Articular chondrocyte of knee joint (primary cell): ENCODE data around the gene NDUFC1. TPM values are rescaled to one million over a fixed set of nuclear protein-coding genes. Genes with fewer than 3 reads are reported as not detected.

Experiments
- small RNA-seq: library from RNA; depleted of rRNA; stranded (forward); fragments of <200 nt; gene quantifications from one replicate; pipeline ENCODE3, GENCODE V24; 2012
- total RNA-seq: library from RNA; depleted of rRNA; stranded (reverse); fragments of >200 nt; gene quantifications from 2 replicates; pipeline ENCODE4 v1.2.3, GENCODE V29; 2012

NDUFC1 gene
- 38.2 and 43.9 TPM in 2 replicates for total RNA-seq

DNA sequence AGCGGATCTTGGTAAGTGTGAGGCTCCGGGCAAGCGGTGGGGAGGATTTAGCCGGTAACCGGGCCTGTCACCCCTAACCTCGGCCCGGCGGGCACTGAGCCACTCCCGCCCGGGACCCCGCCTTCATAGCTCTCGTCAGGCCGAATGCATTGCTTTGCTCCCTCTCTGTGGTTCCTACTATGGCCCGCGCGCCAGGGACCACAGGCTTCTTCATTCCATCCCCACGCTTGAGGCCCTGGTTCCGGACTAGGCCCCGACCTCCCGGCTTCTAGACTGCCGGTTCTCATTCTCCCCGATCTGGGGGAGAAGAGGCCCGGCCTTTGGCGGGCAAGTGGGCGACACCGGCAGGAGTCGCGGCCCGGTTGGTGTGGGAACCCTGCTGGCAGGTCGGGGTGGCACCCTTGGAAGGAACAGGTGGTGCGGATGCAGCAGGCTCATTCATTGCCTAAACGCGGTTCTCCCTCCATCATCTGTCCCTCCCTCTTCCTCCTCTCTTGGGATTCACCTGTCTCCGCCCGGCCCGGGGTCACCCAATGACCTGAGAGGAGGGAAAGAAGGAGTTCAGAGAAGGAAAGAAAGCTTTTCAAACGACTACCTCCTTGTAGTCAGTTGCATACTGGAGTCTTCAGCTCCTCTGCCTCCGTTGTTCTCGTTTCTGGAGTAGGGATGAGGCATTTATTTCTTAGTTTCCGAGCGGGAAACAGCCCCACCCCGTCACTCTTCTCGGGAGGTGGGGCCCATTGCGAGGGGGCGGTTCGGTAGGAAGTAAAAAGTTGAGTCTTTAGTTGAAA lies at the start of gene NDUFC1:
Gene NDUFC1 (minus strand): TSS at position 657 of the 791 bp plus-strand sequence. CDS start 6,679 bp downstream, outside the sequence.

DNA sequence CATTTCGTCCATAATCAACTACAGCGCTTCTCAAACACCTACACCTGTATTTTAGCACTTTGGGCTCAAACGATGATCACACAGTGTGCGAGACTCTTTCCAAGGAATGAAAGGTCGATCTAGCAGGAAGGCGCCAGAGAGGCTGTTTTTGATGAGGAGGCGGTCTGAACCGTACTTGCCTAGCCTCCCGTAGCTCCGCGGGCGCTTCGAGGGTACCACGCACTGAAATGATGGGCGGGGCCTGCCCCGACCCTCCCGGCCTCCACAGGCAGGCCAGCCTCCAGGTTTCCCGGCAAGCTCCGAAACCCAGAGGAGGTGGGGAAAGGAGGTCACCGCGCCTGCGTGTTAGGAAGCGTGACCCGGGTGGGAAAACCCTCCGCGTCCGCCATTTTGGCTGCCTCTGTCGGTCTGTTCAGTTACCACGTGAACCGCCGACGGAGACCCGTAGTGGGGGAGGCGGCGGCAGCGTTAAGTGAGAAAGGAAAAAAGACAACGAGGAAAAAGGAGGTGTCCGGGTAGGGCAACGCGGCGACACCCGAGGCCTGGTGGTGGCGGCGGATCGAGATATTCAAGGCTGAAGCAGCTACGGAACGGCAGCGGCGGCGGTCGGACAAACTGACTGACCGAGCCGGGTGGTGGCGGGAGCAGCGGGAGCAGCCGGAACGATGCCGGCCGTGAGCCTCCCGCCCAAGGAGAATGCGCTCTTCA lies 1.0 kb downstream of the NDUFC1 start, which contains the start of gene NAA15:
Gene NAA15 (plus strand): TSS at position 393 of the 708 bp plus-strand sequence. CDS start 273 bp downstream, at position 666.

DNA sequence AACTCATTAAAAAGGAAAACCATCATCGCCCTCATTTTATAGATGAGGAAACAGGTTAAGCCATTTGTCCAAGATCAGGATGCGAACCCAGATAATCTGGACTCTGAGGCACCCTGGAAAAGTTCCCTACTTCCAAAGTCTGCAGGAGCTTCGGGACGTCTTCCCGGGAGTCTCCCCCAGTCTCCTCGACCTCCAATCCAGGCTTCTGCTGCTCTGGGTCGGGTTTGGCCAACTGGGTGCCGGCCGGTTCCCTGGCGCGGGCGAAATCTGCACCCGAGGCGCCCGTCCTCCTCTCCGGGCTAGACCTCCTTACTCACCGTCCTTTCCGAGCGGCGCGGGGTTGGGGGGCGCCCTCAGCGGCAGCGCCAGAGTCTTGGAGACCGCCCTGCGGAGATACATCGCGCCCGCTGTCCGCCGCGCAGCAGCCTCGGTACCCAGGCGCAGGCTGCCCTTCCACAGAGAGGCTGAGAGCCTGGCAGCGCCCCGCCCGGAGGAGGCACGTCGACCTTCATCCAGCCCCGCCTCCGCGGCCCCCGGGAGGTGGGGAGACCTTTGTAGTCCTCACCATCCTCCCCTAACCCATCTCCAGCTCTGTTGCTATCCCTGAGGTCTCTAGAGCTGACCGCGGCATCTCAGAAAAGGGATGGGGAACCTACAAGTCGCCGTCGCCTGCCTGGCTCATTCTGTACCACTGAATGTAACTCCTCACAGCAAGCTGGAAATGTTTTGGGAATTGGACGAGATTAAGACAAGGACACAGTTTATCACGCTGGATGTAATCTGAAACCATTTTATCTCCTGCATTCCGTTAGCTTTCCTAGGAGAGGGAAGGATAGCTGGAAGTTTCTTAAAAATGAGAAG lies 22.3 kb downstream of the NDUFC1 start, which contains the start of gene MGARP:
Gene MGARP (minus strand): TSS at position 466 of the 861 bp plus-strand sequence. CDS start 67 bp downstream, at position 399.

Small RNAs within 50 kb of the gene (small RNA-seq; reads per million reads assigned to genes)
- gene RNU6-1074P = not detected
- not detected for gene RNU6-1214P

Other genes with a start within 250 kb of the NDUFC1 start
- gene ELF2, start 125.3 kb downstream of the NDUFC1 start, total RNA-seq = 55.1 and 62.4 TPM in 2 replicates
- 38.8 and 49.7 TPM in 2 replicates for gene MGARP, start 22.3 kb downstream of the NDUFC1 start, total RNA-seq
- 46.4 and 46.8 TPM in 2 replicates for gene NAA15, start 972 bp downstream of the NDUFC1 start, total RNA-seq
- gene RAB33B, start 151.6 kb upstream of the NDUFC1 start, total RNA-seq = 14.9 and 22.6 TPM in 2 replicates